HG03045 (cell line): Measurements from ENCODE around the gene GRAMD1B.
"Not testable (repeated sequence)": the region's sequence is repeated elsewhere in the genome, so short reads cannot be mapped to it uniquely, and the experiment has no call there.

Source experiments
- ATAC-seq: cut with Tn5 transposase; IDR thresholded peaks from one replicate; pipeline ENCODE4 v1.9.1; 2021; ENCODE audit warnings: mild to moderate bottlenecking, moderate library complexity; ENCODE audit not compliant: unreplicated experiment

Gene GRAMD1B

GRCh38 chr11:123624974-123625373, 194.9 kb downstream of the GRAMD1B start:
- ATAC-seq: no peak

DNA sequence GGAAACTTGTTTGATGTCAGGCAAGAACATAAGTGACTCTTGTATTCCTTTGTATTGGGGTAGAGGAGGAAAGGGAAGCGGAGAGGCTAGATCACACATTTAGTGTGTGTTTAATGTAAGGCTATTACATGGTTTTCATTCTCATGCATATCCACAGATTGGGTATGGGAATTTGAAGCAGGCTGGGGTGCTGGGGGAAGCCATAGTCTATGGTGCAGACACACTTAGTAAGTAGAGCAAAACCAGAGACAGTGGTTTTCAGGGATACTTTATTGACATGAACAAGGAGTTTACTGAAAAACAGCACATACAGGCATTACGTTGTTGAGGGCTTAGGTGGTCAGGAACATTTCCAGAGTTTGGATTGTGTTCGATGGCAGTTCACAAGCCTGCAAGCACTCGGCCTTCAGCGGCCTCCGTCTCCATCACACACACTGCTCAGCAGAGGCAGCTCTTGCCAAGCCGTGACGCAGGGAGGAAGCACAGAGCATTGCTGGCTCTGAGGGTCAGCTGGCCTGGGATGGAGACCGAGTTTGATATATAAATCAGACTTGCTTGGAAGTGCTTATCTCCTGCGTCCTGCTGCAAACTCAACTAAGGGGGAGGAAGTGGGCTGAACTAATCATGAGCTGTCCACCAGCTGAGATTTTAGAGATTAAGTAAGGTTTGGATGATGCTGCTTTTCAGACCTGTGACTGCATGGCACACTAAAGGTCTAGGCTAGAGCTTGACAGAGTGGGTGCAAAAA, 199.0 kb downstream of the GRAMD1B start:
- ATAC-seq: no peak

GRCh38 chr11:123630126-123630608, 200.1 kb downstream of the GRAMD1B start:
- ATAC-seq: no peak

GRCh38 chr11:123640029-123640428, 210.0 kb downstream of the GRAMD1B start:
- no peak for ATAC-seq

GRCh38 chr11:123640677-123641494, 210.8 kb downstream of the GRAMD1B start:
- peak; percentile 52 for ATAC-seq

- ATAC-seq: no peak
Observed at GRCh38 chr11:123641495-123641840, 211.4 kb downstream of the GRAMD1B start.

DNA sequence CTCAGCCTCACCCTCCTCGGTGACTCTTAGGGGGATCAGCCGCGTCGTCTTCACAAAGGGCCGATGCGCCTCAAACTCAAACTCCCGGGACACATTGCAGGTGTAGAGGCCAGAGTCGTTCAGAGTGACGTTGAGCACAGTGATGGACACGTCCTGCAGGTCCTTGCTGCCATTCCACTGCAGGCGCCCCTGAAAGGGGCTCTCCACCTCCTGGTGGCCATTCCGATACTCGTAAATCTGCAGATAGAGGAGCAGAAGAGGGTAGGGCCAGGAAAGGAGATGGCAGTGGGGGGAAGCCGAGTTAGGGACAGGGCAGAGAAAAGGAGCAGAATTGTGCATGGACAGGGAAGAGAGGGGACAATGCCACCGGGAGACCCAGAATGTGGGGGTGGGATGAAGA, 212.4 kb downstream of the GRAMD1B start:
- ATAC-seq: no peak

DNA sequence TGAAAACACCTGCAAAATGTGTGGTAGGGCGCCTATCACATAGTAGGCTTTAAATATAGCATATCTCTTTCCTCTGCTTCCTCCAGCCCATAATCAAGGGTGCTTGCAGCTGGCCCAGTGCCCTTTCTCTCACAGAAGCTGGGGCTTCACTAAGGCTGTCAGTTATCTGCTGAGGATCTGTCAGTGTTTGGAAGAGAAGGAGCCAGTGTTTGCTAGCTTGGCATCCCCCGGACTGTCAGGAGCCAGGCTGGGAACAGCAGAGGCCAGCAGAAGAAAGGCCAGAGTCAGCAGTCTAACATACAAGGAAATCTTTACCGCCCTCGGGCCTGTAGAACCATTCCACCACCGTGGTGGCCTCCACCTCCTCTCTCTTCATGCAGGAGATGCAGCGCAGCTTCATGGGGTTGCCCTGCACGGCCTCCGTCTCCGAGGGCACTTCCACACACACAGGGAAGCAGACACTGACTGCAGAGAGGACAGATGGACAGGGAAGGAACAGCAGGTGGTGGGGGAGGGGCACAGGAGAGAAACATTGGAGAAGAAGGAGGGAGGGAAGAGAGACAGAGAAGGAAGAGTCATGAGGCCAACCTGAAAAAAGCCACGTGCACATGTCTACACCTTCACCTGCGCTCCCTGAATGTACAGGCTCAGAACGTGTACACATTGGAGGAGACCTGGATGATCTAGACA, 215.4 kb downstream of the GRAMD1B start:
- ATAC-seq: no peak

DNA sequence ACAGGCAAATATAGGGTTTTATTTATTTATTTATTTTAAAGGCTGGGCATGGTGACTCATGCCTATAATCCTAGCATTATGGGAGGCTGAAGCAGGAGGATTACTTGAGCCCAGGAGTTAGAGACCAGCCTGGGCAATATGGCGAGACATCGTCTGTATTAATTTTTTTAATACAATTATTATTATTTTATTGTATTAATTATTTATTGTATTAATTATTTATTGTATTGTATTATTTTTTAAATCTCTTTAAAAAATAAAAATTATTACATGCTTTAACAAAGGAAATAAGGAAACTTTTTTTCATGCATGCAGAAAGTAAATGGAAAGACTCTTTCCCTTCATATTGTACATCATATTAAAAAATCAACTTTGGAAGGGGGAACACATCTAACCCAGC, 220.8 kb downstream of the GRAMD1B start:
- no peak for ATAC-seq

GRCh38 chr11:123652599-123652998, 222.5 kb downstream of the GRAMD1B start:
- ATAC-seq: no peak

- ATAC-seq: no peak
Observed at GRCh38 chr11:123653483-123653826, 223.4 kb downstream of the GRAMD1B start.

DNA sequence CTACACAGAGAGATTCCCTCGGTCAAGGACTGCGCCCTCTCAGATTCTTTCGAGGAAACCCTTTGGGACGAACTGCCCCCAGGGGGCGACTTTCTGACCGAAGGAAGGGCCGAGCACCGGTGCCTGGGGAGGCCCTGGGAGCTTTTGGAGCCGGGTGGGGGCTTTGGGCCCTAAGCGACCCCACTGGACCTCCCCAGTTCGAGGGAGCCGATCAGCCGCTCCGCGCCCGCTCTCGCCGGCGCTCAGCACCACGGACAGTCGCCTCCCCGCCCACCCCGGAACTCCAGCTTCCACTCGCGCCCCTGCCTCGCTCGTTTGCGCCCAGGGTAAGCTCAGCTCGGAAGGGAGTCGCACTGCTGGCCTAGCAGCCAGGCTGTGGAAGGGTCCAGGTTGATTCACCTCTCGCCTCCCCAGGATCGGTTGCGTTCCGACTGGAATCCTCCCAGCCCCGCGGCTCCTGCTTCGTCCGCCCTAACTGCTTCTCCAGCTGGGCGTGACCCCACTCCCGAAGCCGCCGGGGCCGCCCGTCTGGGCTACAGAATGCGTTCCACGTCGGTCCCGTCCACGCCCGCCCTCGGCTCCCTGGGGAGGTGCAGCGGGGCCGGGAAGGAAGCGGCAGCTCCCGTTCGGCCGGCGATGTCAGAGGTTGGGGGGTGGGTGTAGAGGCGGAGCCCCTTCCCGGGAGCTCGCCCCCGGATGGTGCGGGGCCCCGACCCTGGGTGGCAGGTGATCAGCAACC, 223.9 kb downstream of the GRAMD1B start:
- no peak for ATAC-seq

DNA sequence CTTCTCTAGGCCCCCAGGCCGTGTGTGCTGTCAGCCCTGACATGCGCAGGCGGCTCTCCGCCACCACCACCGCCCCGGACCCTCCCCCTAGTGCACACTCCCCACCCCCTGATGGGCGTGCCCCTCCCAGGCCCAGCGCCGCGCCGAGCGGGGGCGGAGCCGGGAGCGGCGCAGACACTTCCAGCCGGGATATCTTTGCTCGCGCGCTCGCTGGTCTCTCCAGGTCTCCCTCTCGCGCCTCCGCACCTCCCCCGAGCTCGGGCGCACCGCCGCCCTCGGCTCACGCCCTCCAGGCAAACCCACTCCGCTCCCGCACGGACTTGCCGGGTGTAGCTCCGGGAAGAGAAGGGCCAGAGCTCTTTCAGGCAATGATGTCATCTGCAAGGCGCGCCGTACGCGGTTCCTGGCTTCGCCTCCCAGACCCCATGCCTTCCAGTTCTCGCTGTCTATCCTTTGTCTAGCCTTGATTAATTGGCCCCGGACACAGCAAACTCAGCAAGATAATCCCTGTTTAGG, 224.6 kb downstream of the GRAMD1B start, which contains the start of gene SCN3B:
TSS of gene SCN3B (minus strand) at position 59 of the 516 bp plus-strand sequence. CDS start 823 bp downstream, outside the sequence.
- no peak for ATAC-seq

DNA sequence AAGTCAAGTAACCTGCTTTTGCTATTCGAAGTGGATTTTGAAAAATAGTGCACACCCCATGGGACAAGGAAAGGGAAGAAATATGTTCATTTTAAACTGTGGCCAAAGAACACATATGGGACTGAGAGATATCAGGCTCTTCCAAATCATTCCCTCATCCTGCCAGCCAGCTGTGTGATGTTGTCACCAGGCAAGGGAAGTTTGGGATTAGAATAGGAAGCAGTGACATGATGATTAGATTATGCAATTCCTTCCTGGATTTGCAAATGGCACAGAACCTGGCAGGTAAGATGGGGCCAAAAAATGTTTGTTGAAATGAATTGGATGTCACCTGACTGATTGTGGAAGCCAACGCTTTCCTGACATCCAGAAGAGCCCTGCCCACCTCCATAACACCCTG, 229.2 kb downstream of the GRAMD1B start:
- no peak for ATAC-seq

DNA sequence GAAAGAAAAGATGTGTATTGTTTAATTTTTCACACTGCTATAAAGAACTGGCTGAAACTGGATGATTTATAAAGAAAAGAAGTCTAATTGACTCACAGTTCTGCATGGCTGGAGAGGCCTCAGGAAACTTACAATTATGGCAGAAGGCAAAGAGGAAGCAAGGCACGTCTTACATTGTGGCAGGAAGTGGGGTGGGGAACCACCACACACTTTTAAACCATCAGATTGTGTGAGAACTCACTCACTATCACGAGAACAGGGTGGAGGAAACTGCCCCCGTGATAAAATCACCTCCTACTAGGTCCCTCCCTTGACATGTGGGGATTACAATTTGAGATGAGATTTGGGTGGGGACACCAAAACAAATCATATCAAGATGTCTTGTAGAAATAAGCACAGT, 229.9 kb downstream of the GRAMD1B start:
- not testable (repeated sequence) for ATAC-seq

- ATAC-seq: no peak
Observed at GRCh38 chr11:123665306-123665705, 235.2 kb downstream of the GRAMD1B start.

- no peak for ATAC-seq
Observed at GRCh38 chr11:123670081-123670480, 240.0 kb downstream of the GRAMD1B start.

GRCh38 chr11:123671534-123671933, 241.5 kb downstream of the GRAMD1B start:
- no peak for ATAC-seq

DNA sequence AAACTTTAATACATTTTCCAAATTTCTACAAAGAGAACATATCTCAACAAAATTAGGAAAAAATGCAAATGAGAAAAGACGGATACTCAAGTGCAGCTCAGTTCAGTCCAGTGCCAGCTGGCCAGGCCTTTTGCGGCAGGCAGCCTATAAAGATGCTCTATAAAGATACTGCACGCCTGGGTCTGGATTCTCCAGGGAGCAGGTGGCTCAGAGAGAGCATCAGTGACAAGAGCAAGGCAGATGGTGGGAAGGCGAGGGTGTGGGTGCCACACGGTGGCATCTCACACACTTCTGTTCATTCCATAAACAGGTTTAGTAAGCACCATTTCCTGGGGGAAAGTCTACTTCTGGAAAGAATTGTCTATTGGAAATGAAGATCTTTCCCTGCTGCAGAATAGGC, 242.5 kb downstream of the GRAMD1B start:
- ATAC-seq: no peak

DNA sequence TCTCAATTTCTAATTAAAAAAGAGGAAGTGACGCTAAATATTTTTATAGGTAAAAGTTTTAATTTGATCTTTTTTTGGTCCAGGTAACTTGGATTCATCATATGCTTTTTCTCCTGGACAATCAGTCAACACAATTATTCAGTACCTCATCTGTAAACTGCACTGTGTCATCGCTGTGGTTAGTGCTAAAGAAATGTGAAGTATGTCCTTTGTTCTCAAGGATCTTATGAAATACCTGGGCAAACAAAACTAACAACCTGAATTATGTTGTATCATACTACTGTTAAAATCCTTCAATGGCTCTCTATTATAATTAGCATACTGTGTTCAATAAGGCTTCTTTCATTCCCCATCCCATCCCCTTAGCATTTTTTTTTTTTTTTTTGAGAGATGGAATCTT, 244.2 kb downstream of the GRAMD1B start:
- no peak for ATAC-seq
